Testis (tissue), 2 donors: ENCODE data around the gene AFAP1.

Experiments used
- POLR2A ChIP-seq: fragments of 450-650 bp; IDR thresholded peaks from one replicate; pipeline ENCODE4 v1.6.1; 2017; ENCODE audit warnings: antibody characterized with exemption, mild to moderate bottlenecking, moderate library complexity
- TF ChIP-seq, protein P1 (sequence below), 3 experiments: fragments of 450-650 bp in 2 of 3; fragments of 200-600 bp in 1 of 3; sonication (generic) in 1 of 3; IDR thresholded peaks; one replicate each; pipeline ENCODE4 v1.5.1; 2016 to 2019; ENCODE audit warnings: antibody characterized with exemption in 3 of 3, mild to moderate bottlenecking in 2 of 3, moderate library complexity in 1 of 3

- TF ChIP-seq POLR2A = no peak
- TF ChIP-seq, protein P1, sequence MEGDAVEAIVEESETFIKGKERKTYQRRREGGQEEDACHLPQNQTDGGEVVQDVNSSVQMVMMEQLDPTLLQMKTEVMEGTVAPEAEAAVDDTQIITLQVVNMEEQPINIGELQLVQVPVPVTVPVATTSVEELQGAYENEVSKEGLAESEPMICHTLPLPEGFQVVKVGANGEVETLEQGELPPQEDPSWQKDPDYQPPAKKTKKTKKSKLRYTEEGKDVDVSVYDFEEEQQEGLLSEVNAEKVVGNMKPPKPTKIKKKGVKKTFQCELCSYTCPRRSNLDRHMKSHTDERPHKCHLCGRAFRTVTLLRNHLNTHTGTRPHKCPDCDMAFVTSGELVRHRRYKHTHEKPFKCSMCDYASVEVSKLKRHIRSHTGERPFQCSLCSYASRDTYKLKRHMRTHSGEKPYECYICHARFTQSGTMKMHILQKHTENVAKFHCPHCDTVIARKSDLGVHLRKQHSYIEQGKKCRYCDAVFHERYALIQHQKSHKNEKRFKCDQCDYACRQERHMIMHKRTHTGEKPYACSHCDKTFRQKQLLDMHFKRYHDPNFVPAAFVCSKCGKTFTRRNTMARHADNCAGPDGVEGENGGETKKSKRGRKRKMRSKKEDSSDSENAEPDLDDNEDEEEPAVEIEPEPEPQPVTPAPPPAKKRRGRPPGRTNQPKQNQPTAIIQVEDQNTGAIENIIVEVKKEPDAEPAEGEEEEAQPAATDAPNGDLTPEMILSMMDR (IDR thresholded peaks at IDR 0.05) = no peak
Observed at GRCh38 chr4:7855731-7856130, 83.9 kb downstream of the AFAP1 start.
